LNCAP (cell line): ENCODE measurements around the gene ISLR2.

ENCODE experiments used
- CTCF ChIP-seq: fragments of 450-650 bp; IDR thresholded peaks from 2 replicates; pipeline ENCODE4 v1.5.1; 2017; ENCODE audit warnings: mild to moderate bottlenecking

Gene ISLR2

DNA sequence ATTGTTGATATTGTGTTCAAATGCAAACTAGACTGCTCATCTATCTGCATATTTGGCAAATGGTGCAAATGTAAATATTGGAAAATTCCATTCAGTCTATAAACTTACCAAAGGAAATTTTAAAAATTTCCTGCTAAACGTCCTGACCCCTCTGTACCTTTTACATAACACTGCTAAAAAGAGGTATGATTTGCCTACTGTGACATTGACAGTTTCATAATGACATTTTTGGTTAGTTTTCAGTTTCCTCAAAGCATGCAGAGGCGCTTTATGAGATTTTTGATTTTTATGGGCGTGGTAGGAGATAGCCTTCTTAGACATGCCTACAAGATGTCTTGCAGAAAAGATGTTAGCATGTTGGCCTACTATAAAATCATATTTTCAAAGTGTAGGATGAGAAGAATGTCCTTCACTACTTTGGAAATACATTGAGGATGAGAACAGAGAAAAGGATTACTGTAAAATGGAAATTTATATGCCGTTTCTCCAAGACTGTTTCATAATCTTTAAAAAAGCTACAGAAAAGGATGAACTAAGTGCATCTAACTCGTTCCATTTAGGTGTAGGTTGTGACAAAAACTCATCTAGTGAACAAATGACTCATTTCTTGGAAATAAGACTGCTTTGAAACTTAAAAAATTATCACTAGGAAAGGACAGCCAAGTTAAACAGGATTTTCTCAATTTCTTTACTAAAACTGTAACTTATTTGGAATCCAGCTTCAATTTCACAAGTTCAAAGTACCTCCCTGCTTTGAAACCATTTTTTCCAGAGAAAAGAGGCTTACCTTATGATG, 28.7 kb downstream of the ISLR2 start:
- TF ChIP-seq CTCF = no peak

- no peak for TF ChIP-seq CTCF
Measured at GRCh38 chr15:74159773-74160172, 29.4 kb downstream of the ISLR2 start.

DNA sequence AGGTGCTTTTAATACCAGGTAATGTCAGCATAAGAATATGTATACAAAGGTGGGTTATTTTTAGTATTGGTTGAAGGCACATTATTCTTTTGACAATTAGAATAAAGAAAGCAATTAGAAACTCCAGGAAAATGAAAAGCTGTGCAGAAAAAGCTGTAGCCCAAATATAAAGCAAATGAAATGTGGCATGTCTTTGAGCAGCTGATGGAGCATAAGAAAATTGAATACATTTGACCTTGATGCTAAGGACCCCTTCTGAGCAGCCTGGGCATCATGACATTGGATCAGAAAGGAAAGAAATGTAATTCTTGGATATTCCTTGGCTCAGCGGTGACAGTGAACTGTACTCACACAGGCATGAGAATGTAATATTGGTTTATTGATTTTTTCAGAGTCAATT, 35.1 kb downstream of the ISLR2 start:
- TF ChIP-seq CTCF = no peak

GRCh38 chr15:74167891-74168331, 37.5 kb downstream of the ISLR2 start:
- no peak for TF ChIP-seq CTCF

GRCh38 chr15:74168711-74169126, 38.3 kb downstream of the ISLR2 start:
- no peak for TF ChIP-seq CTCF

DNA sequence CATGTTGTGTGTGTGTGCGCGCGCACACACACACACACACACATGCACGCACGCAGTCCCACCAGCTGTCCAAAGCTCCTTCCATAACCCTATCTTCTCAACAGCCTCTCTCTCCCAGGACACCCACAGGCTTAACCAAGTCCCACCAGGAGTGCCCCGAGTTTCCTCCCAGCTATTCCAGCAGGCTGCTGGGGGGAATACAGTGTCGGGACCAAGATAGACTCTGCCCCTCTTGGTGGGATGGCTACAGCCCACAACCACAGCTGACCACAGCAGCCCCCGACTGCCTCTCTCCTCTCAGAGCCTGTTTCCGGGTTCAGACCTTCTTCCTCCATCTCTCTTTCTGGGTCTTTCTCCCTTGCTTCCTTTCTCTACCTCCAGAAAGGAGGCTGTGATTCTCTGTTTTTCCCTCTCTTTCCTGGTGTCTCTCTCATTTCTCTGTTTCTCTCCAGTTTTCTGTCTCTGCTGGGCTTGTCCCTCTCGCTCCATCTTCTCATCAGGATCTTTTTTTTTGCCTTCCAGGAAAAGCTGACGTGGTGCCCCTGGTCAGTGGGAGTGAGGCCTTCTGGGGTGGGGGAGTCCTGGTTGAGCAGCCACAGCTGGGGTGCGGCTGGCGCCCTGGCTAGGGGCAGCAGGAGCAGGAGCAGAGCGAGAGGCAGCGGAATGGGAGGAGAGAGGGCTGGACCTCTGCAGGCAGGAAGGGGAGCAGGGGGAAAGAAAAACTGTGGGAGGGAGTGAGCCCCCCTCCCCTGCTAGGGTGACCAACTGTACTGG, 39.9 kb downstream of the ISLR2 start:
- TF ChIP-seq CTCF = no peak

- TF ChIP-seq CTCF = no peak
Measured at GRCh38 chr15:74170875-74171578, 40.6 kb downstream of the ISLR2 start.
